NB4 (cell line): ENCODE results near the gene FXYD7.

Experiments
- POLR2A ChIP-seq: IDR thresholded peaks from 2 replicates; pipeline ENCODE4 v1.6.1; 2011; ENCODE audit warnings: mild to moderate bottlenecking; ENCODE audit not compliant: insufficient read length; ENCODE audit errors: extremely low read depth
- TF ChIP-seq, protein P1 (sequence below): IDR thresholded peaks from one replicate; pipeline ENCODE4 v1.5.1; 2012; ENCODE audit warnings: low read depth, low read length
- TF ChIP-seq, protein P2 (sequence below): IDR thresholded peaks from 2 replicates; pipeline ENCODE4 v1.6.1; 2011; ENCODE audit warnings: low read depth, low read length

DNA sequence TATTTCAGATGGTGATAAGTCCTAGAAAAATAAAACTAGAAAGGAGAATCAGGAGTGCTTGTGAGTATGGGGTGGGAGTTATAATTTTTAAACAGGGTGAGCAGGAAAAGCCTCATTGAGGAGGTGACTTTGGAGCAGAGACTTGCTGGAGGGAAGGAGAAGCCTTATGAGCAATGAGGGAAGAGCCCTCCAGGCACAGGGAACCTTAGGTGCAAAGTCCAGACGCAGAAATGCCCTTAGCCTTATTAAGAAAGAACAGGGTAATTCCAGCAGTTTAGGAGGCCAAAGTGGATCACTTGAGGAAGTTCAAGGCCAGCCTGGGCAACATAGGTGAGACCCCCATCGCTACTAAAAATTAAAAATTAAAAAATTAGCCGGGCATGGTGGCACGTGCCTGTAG, 48.4 kb upstream of the FXYD7 start:
- TF ChIP-seq, protein P1, sequence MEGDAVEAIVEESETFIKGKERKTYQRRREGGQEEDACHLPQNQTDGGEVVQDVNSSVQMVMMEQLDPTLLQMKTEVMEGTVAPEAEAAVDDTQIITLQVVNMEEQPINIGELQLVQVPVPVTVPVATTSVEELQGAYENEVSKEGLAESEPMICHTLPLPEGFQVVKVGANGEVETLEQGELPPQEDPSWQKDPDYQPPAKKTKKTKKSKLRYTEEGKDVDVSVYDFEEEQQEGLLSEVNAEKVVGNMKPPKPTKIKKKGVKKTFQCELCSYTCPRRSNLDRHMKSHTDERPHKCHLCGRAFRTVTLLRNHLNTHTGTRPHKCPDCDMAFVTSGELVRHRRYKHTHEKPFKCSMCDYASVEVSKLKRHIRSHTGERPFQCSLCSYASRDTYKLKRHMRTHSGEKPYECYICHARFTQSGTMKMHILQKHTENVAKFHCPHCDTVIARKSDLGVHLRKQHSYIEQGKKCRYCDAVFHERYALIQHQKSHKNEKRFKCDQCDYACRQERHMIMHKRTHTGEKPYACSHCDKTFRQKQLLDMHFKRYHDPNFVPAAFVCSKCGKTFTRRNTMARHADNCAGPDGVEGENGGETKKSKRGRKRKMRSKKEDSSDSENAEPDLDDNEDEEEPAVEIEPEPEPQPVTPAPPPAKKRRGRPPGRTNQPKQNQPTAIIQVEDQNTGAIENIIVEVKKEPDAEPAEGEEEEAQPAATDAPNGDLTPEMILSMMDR: no peak
- TF ChIP-seq POLR2A: no peak
- TF ChIP-seq, protein P2, sequence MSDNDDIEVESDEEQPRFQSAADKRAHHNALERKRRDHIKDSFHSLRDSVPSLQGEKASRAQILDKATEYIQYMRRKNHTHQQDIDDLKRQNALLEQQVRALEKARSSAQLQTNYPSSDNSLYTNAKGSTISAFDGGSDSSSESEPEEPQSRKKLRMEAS: no peak
